Measurements from ENCODE around the gene CPSF4.
"Not testable (repeated sequence)": the region's sequence is repeated elsewhere in the genome, so short reads cannot be mapped to it uniquely, and the experiment has no call there.

The CPSF4 gene

DNA sequence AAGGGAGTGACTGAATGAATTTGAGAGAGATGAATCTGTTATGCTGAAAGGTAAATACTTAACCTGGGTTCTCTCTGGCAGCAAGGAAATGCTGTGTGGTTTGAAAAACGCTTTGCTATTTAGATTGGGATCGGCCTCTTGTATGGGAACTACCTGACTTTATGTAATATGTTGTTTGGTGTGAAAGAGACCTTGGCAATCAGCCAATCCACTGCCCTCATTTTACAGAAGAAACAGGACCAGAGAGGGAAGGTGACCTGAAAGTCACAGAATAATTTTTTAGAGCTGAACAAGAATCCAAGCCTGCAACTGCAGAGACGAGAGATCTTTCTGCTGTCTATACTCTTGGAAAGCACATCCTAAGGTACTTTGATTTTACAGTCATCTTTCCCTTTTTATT is 28.9 kb upstream of the CPSF4 start:
- peak overlapping the region; percentile 100 for H3K4me3 ChIP-seq (ENCODE audit: low read depth, low read length)
- peaks cover 24% of the 10 kb centered on the region for H3K36me3 ChIP-seq (ENCODE audit: control insufficient read depth, insufficient read depth, low read length)
- no peaks in the 10 kb centered on the region for H3K9me3 ChIP-seq (ENCODE audit: control insufficient read depth, insufficient read depth, low read length)
- no peaks in the 10 kb centered on the region for H3K27me3 ChIP-seq (ENCODE audit: control insufficient read depth, insufficient read depth, low read length)
- peak overlapping the region; percentile 98 for H3K9ac ChIP-seq (ENCODE audit: low read depth, low read length)
- H3K4me1 ChIP-seq (ENCODE audit: control insufficient read depth, insufficient read depth, low read length) = peaks cover 10% of the 10 kb centered on the region

DNA sequence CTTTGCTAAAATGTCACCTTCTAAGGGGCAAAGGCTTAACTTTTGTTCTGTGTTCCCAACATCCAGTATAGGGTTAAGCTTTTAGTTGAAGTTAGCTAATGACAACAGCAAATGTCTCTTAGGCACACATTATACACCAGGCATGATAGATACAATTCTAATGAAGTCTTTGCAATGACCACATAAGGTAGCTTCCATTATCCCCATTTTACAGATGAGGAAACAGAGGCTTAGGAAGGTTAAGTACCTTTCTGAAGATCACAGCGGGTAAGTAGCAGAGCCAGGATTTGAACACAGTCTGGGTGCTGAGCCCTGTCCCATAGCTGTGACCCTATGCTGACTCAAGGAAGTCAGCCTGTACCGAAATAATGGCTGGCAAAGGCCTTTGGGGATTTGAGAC is 28.1 kb upstream of the CPSF4 start:
- peaks cover 23% of the 10 kb centered on the region for H3K36me3 ChIP-seq (ENCODE audit: control insufficient read depth, insufficient read depth, low read length)
- no peak overlapping the region for H3K9ac ChIP-seq (ENCODE audit: low read depth, low read length)
- H3K4me3 ChIP-seq (ENCODE audit: low read depth, low read length) = no peak overlapping the region
- peaks cover 10% of the 10 kb centered on the region for H3K4me1 ChIP-seq (ENCODE audit: control insufficient read depth, insufficient read depth, low read length)
- no peaks in the 10 kb centered on the region for H3K9me3 ChIP-seq (ENCODE audit: control insufficient read depth, insufficient read depth, low read length)
- H3K27me3 ChIP-seq (ENCODE audit: control insufficient read depth, insufficient read depth, low read length) = no peaks in the 10 kb centered on the region

DNA sequence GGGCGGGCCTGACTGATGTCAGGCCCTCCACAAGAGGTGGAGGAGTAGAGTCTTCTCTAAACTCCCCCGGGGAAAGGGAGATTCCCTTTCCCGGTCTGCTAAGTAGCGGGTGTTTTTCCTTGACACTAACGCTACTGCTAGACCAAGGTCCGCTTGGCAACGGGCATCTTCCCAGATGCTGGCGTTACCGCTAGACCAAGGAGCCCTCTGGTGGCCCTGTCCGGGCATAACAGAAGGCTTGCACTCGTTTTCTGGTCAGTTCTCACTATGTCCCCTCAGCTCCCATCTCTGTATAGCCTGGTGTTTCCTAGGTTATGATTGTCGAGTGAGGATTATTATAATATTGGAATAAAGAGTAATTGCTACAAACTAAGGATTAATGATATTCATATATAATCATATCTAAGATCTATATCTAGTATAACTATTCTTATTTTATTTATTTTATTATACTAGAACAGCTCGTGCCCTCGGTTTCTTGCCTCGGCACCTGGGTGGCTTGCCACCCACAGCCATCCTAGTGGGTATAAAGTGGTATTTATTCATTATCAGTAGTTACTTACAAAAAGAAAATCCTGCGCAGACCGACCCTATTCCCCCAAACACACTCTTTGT is 23.1 kb upstream of the CPSF4 start:
- H3K4me3 ChIP-seq (ENCODE audit: low read depth, low read length); H3K9me3 ChIP-seq (ENCODE audit: control insufficient read depth, insufficient read depth, low read length); H3K4me1 ChIP-seq (ENCODE audit: control insufficient read depth, insufficient read depth, low read length); H3K9ac ChIP-seq (ENCODE audit: low read depth, low read length); H3K27me3 ChIP-seq (ENCODE audit: control insufficient read depth, insufficient read depth, low read length): not testable (repeated sequence)
- peaks cover 54% of the 10 kb centered on the region for H3K36me3 ChIP-seq (ENCODE audit: control insufficient read depth, insufficient read depth, low read length)

DNA sequence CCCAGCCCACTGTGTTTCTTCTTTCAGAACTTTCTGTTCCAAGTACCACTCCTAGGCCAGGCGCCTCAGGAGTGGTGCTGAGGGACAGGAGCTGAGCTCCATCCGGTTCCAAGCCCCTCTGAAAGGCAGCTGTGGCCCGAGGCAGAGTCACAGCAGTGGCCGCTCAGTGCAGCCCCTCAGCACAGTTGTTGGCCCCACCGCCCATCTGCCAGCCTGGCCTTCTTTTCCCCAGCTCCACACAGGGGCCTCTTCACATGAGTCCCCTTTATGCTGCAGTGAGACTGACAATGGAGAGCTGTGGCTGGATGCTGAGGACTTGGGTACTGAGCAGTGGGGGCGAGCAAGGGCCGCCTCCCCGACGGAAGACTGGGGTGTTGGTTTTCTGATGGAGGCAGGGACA is 20.5 kb upstream of the CPSF4 start:
- Histone ChIP-seq H3K9ac (ENCODE audit: low read depth, low read length) (no peak overlapping the region), H3K36me3 (ENCODE audit: control insufficient read depth, insufficient read depth, low read length) (peaks cover 57% of the 10 kb centered on the region), H3K27me3 (ENCODE audit: control insufficient read depth, insufficient read depth, low read length) (no peaks in the 10 kb centered on the region)

DNA sequence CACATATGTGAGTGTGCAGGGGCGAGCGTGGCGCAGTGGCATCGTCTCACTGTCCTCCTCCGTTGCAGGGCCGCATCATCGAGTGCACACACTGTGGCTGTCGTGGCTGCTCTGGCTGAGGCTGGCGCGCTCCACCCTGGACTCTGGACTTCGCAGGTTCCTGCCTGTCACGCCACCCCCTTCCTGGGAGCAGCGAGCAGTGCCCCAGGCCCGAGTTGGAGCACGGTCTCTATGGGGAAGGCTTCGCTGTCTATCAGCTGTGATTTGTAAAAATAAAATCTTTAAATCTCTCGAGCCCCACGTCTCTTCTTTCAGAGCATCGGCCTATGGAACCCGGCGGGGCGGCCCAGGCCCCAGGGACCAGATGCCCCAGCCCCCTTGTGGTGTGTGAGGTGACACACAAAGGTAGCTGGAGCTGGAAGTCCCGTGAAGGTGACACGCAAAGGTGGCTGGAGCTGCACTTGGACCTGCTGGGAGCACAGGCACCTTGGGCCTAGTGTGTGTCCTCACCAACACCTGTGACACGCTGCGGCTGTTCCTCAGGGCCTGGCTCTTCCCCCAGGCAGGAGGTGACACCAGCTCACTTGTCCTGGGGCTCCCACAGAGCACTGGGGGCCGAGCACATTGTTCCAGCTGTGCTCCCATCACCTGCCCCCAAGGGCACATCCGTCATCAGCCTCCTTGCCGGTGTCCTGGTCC is 19.3 kb upstream of the CPSF4 start:
- H3K4me3 ChIP-seq (ENCODE audit: low read depth, low read length) = no peak overlapping the region
- peaks cover 5% of the 10 kb centered on the region for H3K4me1 ChIP-seq (ENCODE audit: control insufficient read depth, insufficient read depth, low read length)
- no peaks in the 10 kb centered on the region for H3K27me3 ChIP-seq (ENCODE audit: control insufficient read depth, insufficient read depth, low read length)
- peaks cover 64% of the 10 kb centered on the region for H3K36me3 ChIP-seq (ENCODE audit: control insufficient read depth, insufficient read depth, low read length)
- no peak overlapping the region for H3K9ac ChIP-seq (ENCODE audit: low read depth, low read length)
- H3K9me3 ChIP-seq (ENCODE audit: control insufficient read depth, insufficient read depth, low read length) = no peaks in the 10 kb centered on the region

More for the DNA sequence above, 20.5 kb upstream of the CPSF4 start:
- H3K4me3 ChIP-seq (ENCODE audit: low read depth, low read length) = no peak overlapping the region
- no peaks in the 10 kb centered on the region for H3K9me3 ChIP-seq (ENCODE audit: control insufficient read depth, insufficient read depth, low read length)
- peaks cover 5% of the 10 kb centered on the region for H3K4me1 ChIP-seq (ENCODE audit: control insufficient read depth, insufficient read depth, low read length)

DNA sequence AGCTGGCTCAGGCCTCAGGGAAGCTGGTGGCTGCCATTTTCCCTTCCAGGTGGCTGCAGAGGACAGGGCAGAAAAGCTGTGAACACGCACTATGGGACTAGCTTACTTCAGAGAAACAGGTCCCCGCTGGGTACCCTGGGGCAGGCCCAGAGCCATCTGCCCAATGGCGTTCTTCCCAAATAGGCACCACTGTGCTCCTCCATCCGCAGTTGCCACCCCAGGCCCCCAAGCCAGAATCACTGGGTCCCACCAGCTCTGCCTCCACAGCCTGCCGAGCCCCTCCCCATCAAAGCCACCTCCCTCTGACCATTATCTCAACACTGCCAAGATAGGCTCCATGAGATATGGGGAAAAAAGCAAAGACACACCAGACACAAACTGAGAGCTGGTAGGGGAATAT is 18.5 kb upstream of the CPSF4 start:
- H3K9ac ChIP-seq (ENCODE audit: low read depth, low read length) = no peak overlapping the region
- H3K4me3 ChIP-seq (ENCODE audit: low read depth, low read length) = no peak overlapping the region
- no peaks in the 10 kb centered on the region for H3K9me3 ChIP-seq (ENCODE audit: control insufficient read depth, insufficient read depth, low read length)
- peaks cover 70% of the 10 kb centered on the region for H3K36me3 ChIP-seq (ENCODE audit: control insufficient read depth, insufficient read depth, low read length)
- H3K4me1 ChIP-seq (ENCODE audit: control insufficient read depth, insufficient read depth, low read length) = peaks cover 5% of the 10 kb centered on the region
- no peaks in the 10 kb centered on the region for H3K27me3 ChIP-seq (ENCODE audit: control insufficient read depth, insufficient read depth, low read length)

DNA sequence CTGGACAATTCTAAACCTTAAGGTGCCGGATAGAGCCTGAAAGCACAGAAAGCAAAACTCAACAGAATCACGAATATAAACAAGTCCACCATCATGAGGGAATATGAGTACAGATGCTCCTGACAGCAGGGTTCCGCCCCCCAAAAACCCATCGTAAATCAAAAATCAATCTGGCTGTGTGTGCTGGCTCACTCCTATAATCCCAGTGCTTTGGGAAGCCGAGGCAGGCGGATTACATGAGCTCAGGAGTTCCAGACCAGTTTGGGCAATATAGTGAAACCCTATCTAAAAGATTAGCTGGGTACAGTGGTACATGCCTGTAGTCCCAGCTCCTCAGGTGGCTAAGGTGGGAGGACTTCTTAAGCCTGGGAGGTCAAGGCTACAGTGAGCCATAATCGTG is 17.8 kb upstream of the CPSF4 start:
- Histone ChIP-seq H3K27me3 (ENCODE audit: control insufficient read depth, insufficient read depth, low read length) (no peaks in the 10 kb centered on the region), H3K4me1 (ENCODE audit: control insufficient read depth, insufficient read depth, low read length) (peaks cover 5% of the 10 kb centered on the region), H3K4me3 (ENCODE audit: low read depth, low read length) (no peak overlapping the region), H3K9me3 (ENCODE audit: control insufficient read depth, insufficient read depth, low read length) (no peaks in the 10 kb centered on the region), H3K36me3 (ENCODE audit: control insufficient read depth, insufficient read depth, low read length) (peaks cover 72% of the 10 kb centered on the region), H3K9ac (ENCODE audit: low read depth, low read length) (no peak overlapping the region)

DNA sequence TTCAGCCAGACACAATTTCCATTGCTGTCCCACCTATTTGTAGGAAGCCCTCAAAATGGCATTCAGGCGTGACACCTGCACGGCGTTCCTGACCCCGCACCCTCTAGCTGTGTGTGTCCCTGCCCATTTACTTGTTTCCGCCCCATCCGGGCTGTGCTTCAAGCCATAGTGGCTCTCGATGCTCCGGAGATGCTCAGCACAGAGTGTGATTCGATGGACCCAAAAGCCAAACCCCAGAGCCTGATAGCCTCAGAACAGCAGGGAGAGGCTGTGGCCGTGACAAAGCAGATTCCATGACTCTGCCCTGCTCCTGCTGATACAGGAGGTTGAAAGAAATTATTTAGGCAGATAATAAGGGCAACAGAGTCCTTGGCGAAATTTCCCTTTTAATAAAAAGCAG is 16.6 kb upstream of the CPSF4 start:
- Histone ChIP-seq H3K36me3 (ENCODE audit: control insufficient read depth, insufficient read depth, low read length) (peaks cover 63% of the 10 kb centered on the region), H3K9me3 (ENCODE audit: control insufficient read depth, insufficient read depth, low read length) (no peaks in the 10 kb centered on the region), H3K4me1 (ENCODE audit: control insufficient read depth, insufficient read depth, low read length) (peaks cover 5% of the 10 kb centered on the region), H3K4me3 (ENCODE audit: low read depth, low read length) (no peak overlapping the region), H3K9ac (ENCODE audit: low read depth, low read length) (no peak overlapping the region), H3K27me3 (ENCODE audit: control insufficient read depth, insufficient read depth, low read length) (no peaks in the 10 kb centered on the region)

DNA sequence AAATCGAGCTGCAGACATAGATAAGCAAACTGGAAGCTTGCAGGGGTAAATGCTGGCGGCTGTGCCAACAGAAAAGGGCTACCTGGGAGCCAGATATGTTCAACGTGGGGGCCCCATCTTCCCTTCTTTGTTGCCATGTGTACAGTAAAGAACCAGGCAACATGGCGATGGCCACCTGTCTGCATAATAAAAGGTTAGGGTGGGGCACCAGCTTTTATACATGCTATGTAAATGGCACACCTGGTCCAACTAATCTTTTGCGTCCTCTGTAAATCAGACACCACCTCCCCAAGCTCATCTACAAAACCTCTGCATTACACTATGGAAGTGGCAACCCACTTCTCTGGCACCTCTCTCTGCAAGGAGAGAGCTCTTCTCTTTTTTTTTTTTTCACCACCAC is 16.1 kb upstream of the CPSF4 start:
- Histone ChIP-seq H3K9ac (ENCODE audit: low read depth, low read length) (no peak overlapping the region), H3K36me3 (ENCODE audit: control insufficient read depth, insufficient read depth, low read length) (peaks cover 59% of the 10 kb centered on the region), H3K4me3 (ENCODE audit: low read depth, low read length) (no peak overlapping the region), H3K9me3 (ENCODE audit: control insufficient read depth, insufficient read depth, low read length) (no peaks in the 10 kb centered on the region), H3K4me1 (ENCODE audit: control insufficient read depth, insufficient read depth, low read length) (peaks cover 5% of the 10 kb centered on the region), H3K27me3 (ENCODE audit: control insufficient read depth, insufficient read depth, low read length) (no peaks in the 10 kb centered on the region)

DNA sequence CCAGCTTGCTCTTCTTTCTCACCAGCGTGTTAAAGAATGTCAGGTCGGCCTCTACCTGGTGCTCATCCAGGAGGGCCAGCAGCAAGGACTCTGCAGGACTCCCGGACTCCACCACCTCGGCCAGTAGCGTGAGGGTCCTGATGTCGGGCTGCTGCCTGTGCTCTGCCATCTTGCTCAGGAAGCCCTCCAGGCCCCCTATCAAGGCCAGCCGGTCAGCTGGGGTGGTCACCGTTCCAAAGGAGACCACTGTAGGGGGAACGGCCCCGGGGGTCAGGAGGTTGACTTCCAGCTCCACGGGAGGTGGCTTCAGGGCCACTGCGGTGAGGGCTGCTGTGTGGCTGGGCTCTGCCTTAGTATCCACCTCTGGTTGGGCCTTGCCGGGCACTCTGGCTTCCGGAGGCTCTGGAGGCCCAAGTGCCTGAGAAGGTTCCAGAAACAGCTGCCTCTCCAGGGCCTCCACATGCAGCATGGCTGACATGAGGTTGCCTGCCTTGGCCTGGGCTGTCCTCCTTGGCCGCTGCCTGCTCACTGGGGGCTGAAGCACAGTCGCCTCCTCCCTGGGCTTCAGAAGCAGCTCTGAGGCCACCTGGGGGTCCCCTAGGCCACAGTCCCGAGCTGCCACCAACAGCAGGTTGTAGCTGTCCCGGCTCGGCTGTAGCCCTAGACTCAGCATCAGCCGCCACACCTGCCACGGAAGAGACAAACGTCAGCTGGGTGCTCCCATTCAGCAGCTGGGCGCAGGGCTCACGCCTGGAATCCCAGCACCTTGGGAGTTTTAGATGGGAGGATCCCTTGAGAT is 13.6 kb upstream of the CPSF4 start:
- Histone ChIP-seq H3K4me1 (ENCODE audit: control insufficient read depth, insufficient read depth, low read length) (peaks cover 5% of the 10 kb centered on the region), H3K36me3 (ENCODE audit: control insufficient read depth, insufficient read depth, low read length) (peaks cover 51% of the 10 kb centered on the region), H3K27me3 (ENCODE audit: control insufficient read depth, insufficient read depth, low read length) (no peaks in the 10 kb centered on the region), H3K9ac (ENCODE audit: low read depth, low read length) (no peak overlapping the region), H3K4me3 (ENCODE audit: low read depth, low read length) (no peak overlapping the region), H3K9me3 (ENCODE audit: control insufficient read depth, insufficient read depth, low read length) (no peaks in the 10 kb centered on the region)

DNA sequence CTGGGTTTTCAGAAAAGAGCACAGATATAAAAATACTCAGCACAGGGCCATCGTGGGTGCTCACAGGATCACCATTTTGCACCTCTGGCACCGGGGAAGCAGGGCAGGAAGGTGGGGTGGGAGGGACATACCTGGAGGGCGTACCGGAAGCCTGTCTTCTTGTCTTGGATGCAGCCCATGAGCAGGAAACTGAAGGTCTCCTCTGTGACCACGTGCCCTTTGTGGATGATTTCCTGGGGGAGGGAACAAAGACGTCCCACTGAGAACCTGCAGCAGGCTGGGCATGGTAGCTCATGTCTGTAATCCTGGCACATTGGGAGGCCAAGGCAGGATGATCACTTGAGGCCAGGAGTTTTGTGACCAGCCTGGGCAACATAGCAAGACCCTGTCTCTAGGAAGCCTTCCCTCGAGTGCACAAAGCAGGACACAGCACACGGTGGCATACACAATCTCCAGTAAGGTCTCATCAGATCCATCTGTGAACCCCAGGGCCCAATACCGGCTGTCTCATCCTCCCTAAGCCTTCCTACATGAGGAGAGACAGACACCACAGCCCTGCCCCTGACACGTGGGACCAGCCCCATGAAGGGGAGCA is 9.7 kb upstream of the CPSF4 start:
- H3K4me3 ChIP-seq (ENCODE audit: low read depth, low read length) = no peak overlapping the region
- no peak overlapping the region for H3K9ac ChIP-seq (ENCODE audit: low read depth, low read length)
- peaks cover 55% of the 10 kb centered on the region for H3K36me3 ChIP-seq (ENCODE audit: control insufficient read depth, insufficient read depth, low read length)
- no peaks in the 10 kb centered on the region for H3K9me3 ChIP-seq (ENCODE audit: control insufficient read depth, insufficient read depth, low read length)
- no peaks in the 10 kb centered on the region for H3K27me3 ChIP-seq (ENCODE audit: control insufficient read depth, insufficient read depth, low read length)
- H3K4me1 ChIP-seq (ENCODE audit: control insufficient read depth, insufficient read depth, low read length) = no peaks in the 10 kb centered on the region
